IMR-90 (cell line): ENCODE data around the gene RBM8A. TPM values are rescaled to one million over a fixed set of nuclear protein-coding genes. Genes with fewer than 3 reads are reported as not detected.
A peak's percentile ranks its signal among the peaks of the same experiment; 100 is the strongest.

Experiments
- ATAC-seq: fragments of 200-7000 bp; cut with Tn5 transposase; 2 replicates; pipeline ENCODE4 v1.9.1; 2020; ENCODE audit warnings: low read depth, mild to moderate bottlenecking, moderate library complexity
- BruUV-seq: library from RNA; stranded (reverse); fragments of 400-500 nt; replicated peaks from 2 replicates; lab custom pipeline; 2021; lab: Mats Ljungman, UMichigan
- CTCF ChIA-PET: fragments of 300-600 bp; formaldehyde crosslinking; extraction: SDS; loops from one replicate; lab custom pipeline; 2021; ENCODE audit warnings: antibody characterized with exemption; lab: Yijun Ruan, JAX
- POLR2A ChIA-PET: fragments of 300-600 bp; sonication (Branson Sonifier 250); formaldehyde crosslinking; loops from one replicate; lab custom pipeline; 2022; ENCODE audit warnings: antibody characterized with exemption; ENCODE audit not compliant: unreplicated experiment; lab: Charles Lee
- DNase-seq: peaks from one replicate; pipeline ENCODE4 v3.0.0; 2013
- H2AFZ ChIP-seq: replicated peaks from 2 replicates; pipeline ENCODE3; 2013; ENCODE audit warnings: low read length, mild to moderate bottlenecking; ENCODE audit not compliant: poor library complexity
- H2AK5ac ChIP-seq: 2 replicates; pipeline ENCODE4 v1.6.1; 2013; ENCODE audit warnings: low read depth, low read length, inconsistent platforms
- H2AK9ac ChIP-seq: replicated peaks from 2 replicates; pipeline ENCODE3; 2013; ENCODE audit warnings: mild to moderate bottlenecking, low read depth, low read length, moderate library complexity; ENCODE audit not compliant: poor library complexity
- H2BK120ac ChIP-seq: 2 replicates; pipeline ENCODE4 v1.6.1; 2013; ENCODE audit warnings: low read depth, low read length, inconsistent platforms
- H2BK15ac ChIP-seq: 3 replicates; pipeline ENCODE4 v1.6.1; 2013; ENCODE audit warnings: low read depth, low read length, inconsistent platforms
- H2BK20ac ChIP-seq: 2 replicates; pipeline ENCODE4 v1.6.1; 2013; ENCODE audit warnings: low read depth, mild to moderate bottlenecking, inconsistent platforms, low read length, moderate library complexity
- H2BK5ac ChIP-seq: 2 replicates; pipeline ENCODE4 v1.6.1; 2013; ENCODE audit warnings: mild to moderate bottlenecking, low read depth, low read length, inconsistent platforms; ENCODE audit not compliant: poor library complexity, severe bottlenecking
- H3K14ac ChIP-seq: replicated peaks from 2 replicates; pipeline ENCODE4 v1.6.1; 2013; ENCODE audit warnings: low read depth, low read length, inconsistent platforms
- H3K18ac ChIP-seq: 2 replicates; pipeline ENCODE4 v1.6.1; 2013; ENCODE audit warnings: low read depth, low read length, control low read depth
- H3K23ac ChIP-seq: 2 replicates; pipeline ENCODE4 v1.6.1; 2013; ENCODE audit warnings: low read depth, low read length, inconsistent platforms
- H3K27ac ChIP-seq: 2 replicates; pipeline ENCODE4 v1.5.1; 2013; ENCODE audit warnings: mild to moderate bottlenecking, control low read depth, low read length; ENCODE audit not compliant: insufficient read depth
- H3K27me3 ChIP-seq: 2 replicates; pipeline ENCODE4 v1.6.1; 2013; ENCODE audit warnings: low read length; ENCODE audit not compliant: control insufficient read depth, insufficient read depth
- H3K36me3 ChIP-seq: 2 replicates; pipeline ENCODE4 v1.6.1; 2013; ENCODE audit warnings: low read length, mixed read lengths; ENCODE audit not compliant: control insufficient read depth, insufficient read depth
- H3K4ac ChIP-seq: 2 replicates; pipeline ENCODE4 v1.6.1; 2013; ENCODE audit warnings: low read depth, low read length, inconsistent platforms
- H3K4me1 ChIP-seq: 2 replicates; pipeline ENCODE4 v1.6.1; 2013; ENCODE audit warnings: low read length, mixed read lengths; ENCODE audit not compliant: control insufficient read depth, insufficient read depth
- H3K4me2 ChIP-seq: 2 replicates; pipeline ENCODE4 v1.6.1; 2013; ENCODE audit warnings: low read depth, mild to moderate bottlenecking, control low read depth, low read length, moderate library complexity
- H3K4me3 ChIP-seq: 2 replicates; pipeline ENCODE4 v1.5.1; 2013; ENCODE audit warnings: low read depth, mild to moderate bottlenecking, control low read depth, low read length, moderate library complexity; ENCODE audit not compliant: insufficient read depth
- H3K56ac ChIP-seq: 2 replicates; pipeline ENCODE4 v1.6.1; 2013; ENCODE audit warnings: low read length, inconsistent platforms; ENCODE audit not compliant: insufficient read depth; ENCODE audit errors: extremely low read depth
- H3K79me1 ChIP-seq, 2 experiments: 2 replicates each; pipeline ENCODE4 v1.6.1; 2013; ENCODE audit warnings: low read length in 2 of 2, inconsistent platforms in 1 of 2, low read depth in 1 of 2
- H3K9ac ChIP-seq: 2 replicates; pipeline ENCODE4 v1.6.1; 2013; ENCODE audit warnings: low read depth, low read length, control low read depth
- H3K9me1 ChIP-seq: 2 replicates; pipeline ENCODE4 v1.6.1; 2013; ENCODE audit warnings: low read length, inconsistent platforms; ENCODE audit not compliant: insufficient read depth
- H3K9me3 ChIP-seq: 2 replicates; pipeline ENCODE4 v1.6.1; 2013; ENCODE audit warnings: low read length; ENCODE audit not compliant: control insufficient read depth, insufficient read depth
- H4K20me1 ChIP-seq: 2 replicates; pipeline ENCODE4 v1.6.1; 2013; ENCODE audit warnings: low read length, inconsistent platforms; ENCODE audit not compliant: insufficient read depth
- H4K5ac ChIP-seq: 2 replicates; pipeline ENCODE4 v1.6.1; 2013; ENCODE audit warnings: mild to moderate bottlenecking, low read depth, low read length, control low read depth
- H4K8ac ChIP-seq, 2 experiments: 2 replicates each; pipeline ENCODE4 v1.6.1; 2013; ENCODE audit warnings: low read depth in 2 of 2, low read length in 2 of 2, control low read depth in 1 of 2, inconsistent platforms in 1 of 2
- H4K91ac ChIP-seq: 2 replicates; pipeline ENCODE4 v1.6.1; 2013; ENCODE audit warnings: low read depth, low read length, inconsistent platforms; ENCODE audit not compliant: insufficient read depth
- MXI1 ChIP-seq: IDR thresholded peaks from 2 replicates; pipeline ENCODE4 v1.6.1; 2012; ENCODE audit warnings: low read depth, mild to moderate bottlenecking, low read length, moderate library complexity, borderline replicate concordance
- USF2 ChIP-seq: fragments of 150-350 bp; IDR thresholded peaks from 2 replicates; pipeline ENCODE4 v1.6.1; 2017; ENCODE audit warnings: mild to moderate bottlenecking, antibody characterized with exemption, low read length, low read depth
- WGBS, 2 experiments: methylation state at CpG; one replicate each; pipeline versions ENCODE4 v1.1.5 to v1.1.7; 2013; ENCODE audit warnings: missing lambda C conversion rate in 2 of 2; ENCODE audit not compliant: insufficient read length in 1 of 2; ENCODE audit errors: extremely low coverage in 2 of 2; 5-methylcytosine and 5-hydroxymethylcytosine counted together
- dilution Hi-C: fragments of 300-500 bp; cut with HindIII; formaldehyde crosslinking; loops from one replicate; pipeline ENCODE4 v1.14.3; 2018; ENCODE audit warnings: low sequenced_read_pairs; ENCODE audit not compliant: unreplicated experiment
- in situ Hi-C: fragments of 300-500 bp; cut with MboI; formaldehyde crosslinking; loops from 3 replicates; pipeline ENCODE4 v1.14.3; 2019; ENCODE audit warnings: low sequenced_read_pairs, inconsistent platforms, mixed read lengths
- intact Hi-C: fragments of 100-400 bp; cut with micrococcal nuclease; formaldehyde crosslinking; loops from 2 replicates; pipeline ENCODE4 v1.10.0; 2022
- polyA plus RNA-seq, 3 experiments: library from polyadenylated mRNA; depleted of rRNA; stranded (reverse); fragments of >200 nt; gene quantifications; 2 replicates each; pipeline ENCODE4 v1.2.3, GENCODE V29; 2012; ENCODE audit warnings: low replicate concordance in 1 of 3
- total RNA-seq: library from RNA; depleted of rRNA; stranded (reverse); fragments of >200 nt; gene quantifications from 2 replicates; pipeline ENCODE4 v1.2.3, GENCODE V29; 2012

The RBM8A gene
- total and polyA plus RNA-seq, 2 of the 4 experiments (the other 2 are of a cell fraction) = 94.1 to 251 TPM

GRCh38 chr1:145918992-145919939 is 8.0 kb downstream of the RBM8A start:
- H2AK5ac ChIP-seq = 0 out of 2 replicates have a peak overlapping the region, but pooled peaks have one; percentile 42
- H2AFZ ChIP-seq = peak overlapping the region; percentile 91
- WGBS, 2 experiments = 6% methylated on average over 17 of the region's 33 CpGs; no CpG with 5 or more reads in 1 of the 2 experiments
- ChIA-PET CTCF (interaction anchor here (0.9 to 2.2 kb wide), 2 partner anchors 27 to 74 kb away, joined by 3 to 12 read pairs; partner anchors contain the start of gene NUDT17), POLR2A (interaction anchor here (0.6 to 1.1 kb wide), 4 partner anchors 15 to 44 kb away, joined by 3 to 4 read pairs (median 4); no protein-coding TSS in a partner anchor)
- peaks cover 8% of the 10 kb centered on the region for H3K4me1 ChIP-seq
- H4K8ac ChIP-seq = peak overlapping the region; percentile 80 to 99; a peak in 2 of 4 replicates
- no peak overlapping the region; the same call in 1 of the 2 replicates for H2BK120ac ChIP-seq
- H3K36me3 ChIP-seq = no peaks in the 10 kb centered on the region
- H4K91ac ChIP-seq = 0 out of 2 replicates have a peak overlapping the region, but pooled peaks have one; percentile 32
- ATAC-seq (peak; percentile 27), DNase-seq (peak; percentile 53)
- H3K23ac ChIP-seq = peak overlapping the region; percentile 29; the same call in 1 of the 2 replicates
- peaks cover 6% of the 10 kb centered on the region for H3K9me1 ChIP-seq
- no peak for TF ChIP-seq USF2
- TF ChIP-seq MXI1 = peak; percentile 12; the same call in 1 of the 2 replicates
- peak overlapping the region; percentile 64 for H3K9ac ChIP-seq
- H2BK15ac ChIP-seq = no peak overlapping the region; the same call in 2 of the 3 replicates
- H3K79me1 ChIP-seq = peaks cover 15 to 31% of the 10 kb centered on the region in 2 experiments
- no peaks in the 10 kb centered on the region for H3K27me3 ChIP-seq
- H3K4me3 ChIP-seq = peak overlapping the region; percentile 96
- peak overlapping the region; percentile 85 for H3K27ac ChIP-seq
- H3K56ac ChIP-seq = no peak overlapping the region
- dilution Hi-C loops (no loop called here), in situ Hi-C loops (loop anchor here (5.0 kb wide), 2 partner anchors 48 to 78 kb away; partner anchors contain the start of gene TXNIP), intact Hi-C loops (loop anchor here (2.0 to 5.0 kb wide), 2 partner anchors 26 to 78 kb away; partner anchors contain the start of gene TXNIP)
- H2BK20ac ChIP-seq = no peak overlapping the region
- H3K4ac ChIP-seq = peak overlapping the region; percentile 42
- H4K20me1 ChIP-seq = no peaks in the 10 kb centered on the region
- no TSS peak for BruUV-seq
- H2BK5ac ChIP-seq = peak overlapping the region; percentile 28
- H3K4me2 ChIP-seq = peak overlapping the region; percentile 92
- no peak overlapping the region for H3K18ac ChIP-seq
- H2AK9ac ChIP-seq = peak overlapping the region; percentile 72
- H3K9me3 ChIP-seq = no peaks in the 10 kb centered on the region
- 0 out of 2 replicates have a peak overlapping the region, but pooled peaks have one; percentile 30 for H4K5ac ChIP-seq
- peak overlapping the region; percentile 24 for H3K14ac ChIP-seq
